BLaER1 (cell line): Measurements from ENCODE around the gene IL31RA.

Source experiments
- H3K27ac ChIP-seq: shearing (Covaris generic); formaldehyde crosslinking; 2 replicates; pipeline ENCODE4 v1.8.1; 2022
- H3K27me3 ChIP-seq: shearing (Covaris generic); formaldehyde crosslinking; 2 replicates; pipeline ENCODE4 v1.8.1; 2022
- H3K36me3 ChIP-seq: shearing (Covaris generic); formaldehyde crosslinking; 2 replicates; pipeline ENCODE4 v1.8.1; 2022
- H3K4me1 ChIP-seq: shearing (Covaris generic); formaldehyde crosslinking; 2 replicates; pipeline ENCODE4 v1.8.1; 2022
- H3K4me2 ChIP-seq: shearing (Covaris generic); formaldehyde crosslinking; 2 replicates; pipeline ENCODE4 v1.8.1; 2022
- H3K4me3 ChIP-seq: shearing (Covaris generic); formaldehyde crosslinking; 2 replicates; pipeline ENCODE4 v1.8.1; 2022
- H3K9ac ChIP-seq: shearing (Covaris generic); formaldehyde crosslinking; 2 replicates; pipeline ENCODE4 v1.8.1; 2022
- H3K9me3 ChIP-seq: shearing (Covaris generic); formaldehyde crosslinking; 2 replicates; pipeline ENCODE4 v1.8.1; 2022
- H4K20me1 ChIP-seq: shearing (Covaris generic); formaldehyde crosslinking; 2 replicates; pipeline ENCODE4 v1.8.1; 2022
- Cebpa-rat ChIP-seq: shearing (Covaris generic); IDR thresholded peaks from 2 replicates; pipeline ENCODE4 v1.8.1; 2022

The IL31RA gene

GRCh38 chr5:55857247-55857640 is 6.1 kb downstream of the IL31RA start:
- Histone ChIP-seq H3K36me3 (no peaks in the 10 kb centered on the region), H3K9ac (no peak overlapping the region), H3K4me3 (no peak overlapping the region), H3K27me3 (no peaks in the 10 kb centered on the region), H3K4me2 (peak overlapping the region; percentile 33; the same call in 1 of the 2 replicates), H3K4me1 (peaks cover 16% of the 10 kb centered on the region), H4K20me1 (no peaks in the 10 kb centered on the region), H3K27ac (no peak overlapping the region), H3K9me3 (peaks cover 10% of the 10 kb centered on the region; the same call in 1 of the 2 replicates)
- TF ChIP-seq Cebpa-rat: no peak

GRCh38 chr5:55858104-55858503 is 6.9 kb downstream of the IL31RA start:
- Histone ChIP-seq H3K27me3 (no peaks in the 10 kb centered on the region), H3K4me1 (peaks cover 16% of the 10 kb centered on the region), H3K36me3 (no peaks in the 10 kb centered on the region), H3K4me3 (no peak overlapping the region), H3K4me2 (no peak overlapping the region), H3K9me3 (peaks cover 10% of the 10 kb centered on the region; the same call in 1 of the 2 replicates), H4K20me1 (no peaks in the 10 kb centered on the region), H3K27ac (no peak overlapping the region), H3K9ac (no peak overlapping the region)
- no peak for TF ChIP-seq Cebpa-rat

DNA sequence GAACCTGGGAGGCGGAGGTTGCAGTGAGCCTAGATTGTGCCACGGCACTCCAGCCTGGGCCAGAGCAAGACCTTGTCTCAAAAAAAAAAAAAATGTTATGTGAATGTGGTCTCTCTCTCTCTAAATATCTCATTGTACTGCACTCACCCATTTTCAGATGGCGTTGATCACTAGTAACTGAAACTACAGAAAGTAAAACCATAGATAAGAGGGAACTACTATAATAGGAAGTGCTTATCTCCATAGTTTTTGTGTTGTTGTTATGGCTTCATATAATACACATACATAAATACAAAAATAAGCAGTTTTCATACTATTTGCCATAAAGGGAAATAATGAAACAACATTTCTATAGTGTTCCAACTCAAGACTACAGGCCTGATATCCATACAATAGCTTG is 9.1 kb downstream of the IL31RA start:
- no peak overlapping the region for H3K9ac ChIP-seq

GRCh38 chr5:55860709-55861108 is 9.6 kb downstream of the IL31RA start:
- no peak overlapping the region for H3K9ac ChIP-seq
- no peak for TF ChIP-seq Cebpa-rat
- H3K4me3 ChIP-seq: no peak overlapping the region
- H3K9me3 ChIP-seq: peaks cover 10% of the 10 kb centered on the region; the same call in 1 of the 2 replicates
- H3K4me2 ChIP-seq: no peak overlapping the region
- no peaks in the 10 kb centered on the region for H3K27me3 ChIP-seq
- H3K27ac ChIP-seq: no peak overlapping the region
- H3K4me1 ChIP-seq: peaks cover 12% of the 10 kb centered on the region
- no peaks in the 10 kb centered on the region for H4K20me1 ChIP-seq
- H3K36me3 ChIP-seq: no peaks in the 10 kb centered on the region

More for the DNA sequence above, 9.1 kb downstream of the IL31RA start:
- Histone ChIP-seq H3K9me3 (peaks cover 10% of the 10 kb centered on the region; the same call in 1 of the 2 replicates), H3K27me3 (no peaks in the 10 kb centered on the region), H3K36me3 (no peaks in the 10 kb centered on the region), H3K27ac (no peak overlapping the region), H3K4me3 (no peak overlapping the region), H3K4me1 (peaks cover 16% of the 10 kb centered on the region), H4K20me1 (no peaks in the 10 kb centered on the region), H3K4me2 (no peak overlapping the region)
- TF ChIP-seq Cebpa-rat: no peak

GRCh38 chr5:55864606-55865541 is 13.7 kb downstream of the IL31RA start:
- Histone ChIP-seq H3K36me3 (no peaks in the 10 kb centered on the region), H3K9me3 (peaks cover 10% of the 10 kb centered on the region; the same call in 1 of the 2 replicates), H3K4me3 (no peak overlapping the region), H3K27ac (no peak overlapping the region), H3K27me3 (no peaks in the 10 kb centered on the region), H4K20me1 (no peaks in the 10 kb centered on the region), H3K4me2 (no peak overlapping the region), H3K4me1 (no peaks in the 10 kb centered on the region), H3K9ac (no peak overlapping the region)
- no peak for TF ChIP-seq Cebpa-rat

DNA sequence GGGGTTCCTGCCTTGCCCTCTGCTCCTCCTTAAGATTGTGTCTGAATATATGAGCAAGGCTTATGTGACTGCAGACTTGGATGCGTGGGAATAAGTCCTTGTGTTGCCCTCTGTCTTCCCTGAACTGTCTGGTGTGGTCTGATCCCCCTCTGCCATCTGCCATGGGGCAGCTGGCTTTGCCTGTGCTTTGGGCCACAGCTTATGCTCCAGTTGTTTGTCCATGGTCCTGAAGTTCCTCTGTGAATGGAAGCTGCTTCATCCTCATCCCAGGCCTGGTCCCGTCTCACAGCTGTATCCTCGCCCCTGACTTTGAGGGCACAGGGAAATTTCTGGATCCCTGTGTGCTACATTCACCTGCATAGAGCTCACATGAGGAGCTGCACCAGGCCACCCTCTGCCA is 14.7 kb downstream of the IL31RA start:
- Histone ChIP-seq H3K27me3 (no peaks in the 10 kb centered on the region), H3K9ac (no peak overlapping the region), H3K27ac (no peak overlapping the region), H3K4me3 (no peak overlapping the region), H3K4me2 (no peak overlapping the region), H4K20me1 (no peaks in the 10 kb centered on the region), H3K36me3 (no peaks in the 10 kb centered on the region), H3K4me1 (no peaks in the 10 kb centered on the region), H3K9me3 (peaks cover 7% of the 10 kb centered on the region; the same call in 1 of the 2 replicates)
- TF ChIP-seq Cebpa-rat: no peak

DNA sequence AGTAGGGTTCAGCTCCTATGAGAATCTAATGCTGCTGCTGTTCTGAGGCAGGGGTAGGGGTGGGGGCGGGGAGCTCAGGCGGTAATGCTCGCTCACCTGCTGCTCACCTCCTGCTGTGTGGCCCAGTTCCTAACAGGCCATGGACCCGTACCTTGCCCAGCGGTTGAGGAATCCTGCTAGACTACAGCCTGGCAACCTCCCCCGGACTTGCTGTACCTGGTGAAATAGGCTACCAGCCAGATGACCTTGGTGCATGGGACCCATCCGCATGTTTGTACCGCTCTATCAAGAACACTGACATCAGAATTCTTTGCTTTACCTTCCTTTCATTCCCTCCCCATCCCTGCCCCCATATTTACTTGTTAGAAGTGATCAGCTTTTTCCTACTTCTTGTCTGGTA is 15.3 kb downstream of the IL31RA start:
- Histone ChIP-seq H4K20me1 (no peaks in the 10 kb centered on the region), H3K27me3 (no peaks in the 10 kb centered on the region), H3K27ac (no peak overlapping the region), H3K36me3 (no peaks in the 10 kb centered on the region), H3K9ac (no peak overlapping the region), H3K9me3 (0 out of 2 replicates have a peak, but pooled peaks cover under 1% of the 10 kb centered on the region), H3K4me2 (no peak overlapping the region), H3K4me1 (no peaks in the 10 kb centered on the region), H3K4me3 (no peak overlapping the region)
- TF ChIP-seq Cebpa-rat: no peak

- TF ChIP-seq Cebpa-rat: no peak
- H3K4me2 ChIP-seq: no peak overlapping the region
- no peaks in the 10 kb centered on the region for H4K20me1 ChIP-seq
- H3K4me1 ChIP-seq: no peaks in the 10 kb centered on the region
- no peak overlapping the region for H3K27ac ChIP-seq
- H3K9ac ChIP-seq: no peak overlapping the region
- H3K27me3 ChIP-seq: no peaks in the 10 kb centered on the region
- no peaks in the 10 kb centered on the region for H3K9me3 ChIP-seq
- H3K36me3 ChIP-seq: no peaks in the 10 kb centered on the region
- H3K4me3 ChIP-seq: no peak overlapping the region
Measured at GRCh38 chr5:55866934-55867333, 15.8 kb downstream of the IL31RA start.

DNA sequence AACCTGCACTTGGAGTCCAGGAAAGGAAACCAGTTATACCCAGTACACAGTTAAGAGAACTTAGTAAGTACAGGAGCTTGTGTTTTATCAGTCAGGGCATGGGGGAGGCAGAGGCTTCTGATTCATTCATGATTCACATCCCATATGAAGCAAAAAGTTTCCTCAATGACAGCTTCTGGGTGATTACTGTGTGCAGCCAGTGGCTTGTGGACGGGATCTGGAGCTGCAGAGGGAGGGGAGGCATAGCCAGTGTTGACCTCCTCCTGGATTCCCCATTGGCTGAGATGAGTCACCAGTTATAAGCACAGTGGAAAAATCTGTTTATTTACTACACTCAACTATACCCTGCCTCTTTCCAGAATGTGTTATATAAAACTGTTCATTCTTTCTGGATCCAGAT is 17.7 kb downstream of the IL31RA start:
- no peak for TF ChIP-seq Cebpa-rat
- Histone ChIP-seq H3K36me3 (no peaks in the 10 kb centered on the region), H3K27ac (no peak overlapping the region), H3K4me2 (no peak overlapping the region), H3K4me3 (no peak overlapping the region), H3K9ac (no peak overlapping the region), H3K4me1 (no peaks in the 10 kb centered on the region), H3K9me3 (no peaks in the 10 kb centered on the region), H4K20me1 (no peaks in the 10 kb centered on the region), H3K27me3 (no peaks in the 10 kb centered on the region)

- no peaks in the 10 kb centered on the region for H3K36me3 ChIP-seq
- H3K4me2 ChIP-seq: no peak overlapping the region
- H3K27ac ChIP-seq: no peak overlapping the region
- H3K9me3 ChIP-seq: no peaks in the 10 kb centered on the region
- H4K20me1 ChIP-seq: no peaks in the 10 kb centered on the region
- H3K9ac ChIP-seq: no peak overlapping the region
- TF ChIP-seq Cebpa-rat: no peak
- no peaks in the 10 kb centered on the region for H3K27me3 ChIP-seq
- H3K4me3 ChIP-seq: no peak overlapping the region
- no peaks in the 10 kb centered on the region for H3K4me1 ChIP-seq
Measured at GRCh38 chr5:55869847-55870246, 18.7 kb downstream of the IL31RA start.
